Fibroblast of lung (primary cell): ENCODE results near the gene TENM3. TPM values are rescaled to one million over a fixed set of nuclear protein-coding genes. Genes with fewer than 3 reads are reported as not detected.

Experiments
- DNase-seq, 2 donors: peaks; one replicate each; pipeline versions ENCODE4 v3.0.0 to v3.0.0-alpha.2; 2010; ENCODE audit warnings: low read depth in 2 of 2
- H2AFZ ChIP-seq: 2 replicates; pipeline ENCODE4 v1.5.1; 2012; ENCODE audit warnings: low read length, control low read depth, inconsistent platforms
- H3K27ac ChIP-seq: 2 replicates; pipeline ENCODE4 v1.5.1; 2011; ENCODE audit warnings: low read length, control low read depth; ENCODE audit not compliant: insufficient read depth
- H3K27me3 ChIP-seq: 2 replicates; pipeline ENCODE4 v1.5.1; 2011; ENCODE audit warnings: mild to moderate bottlenecking, low read length; ENCODE audit not compliant: control insufficient read depth, insufficient read depth
- H3K36me3 ChIP-seq: 2 replicates; pipeline ENCODE4 v1.5.1; 2011; ENCODE audit warnings: low read length; ENCODE audit not compliant: control insufficient read depth, insufficient read depth
- H3K4me1 ChIP-seq: 2 replicates; pipeline ENCODE4 v1.5.1; 2011; ENCODE audit warnings: low read length; ENCODE audit not compliant: control insufficient read depth, insufficient read depth; ENCODE audit errors: extremely low read depth
- H3K4me2 ChIP-seq: 2 replicates; pipeline ENCODE4 v1.5.1; 2011; ENCODE audit warnings: low read length, control low read depth; ENCODE audit not compliant: insufficient read depth; ENCODE audit errors: extremely low read depth
- H3K4me3 ChIP-seq, 4 experiments: fragments of 200-600 bp in 1 of 4; sonication (generic) in 1 of 4; replicated peaks in 1 of 4; 2 replicates each; pipeline ENCODE4 v1.5.1; 2011 to 2016; ENCODE audit warnings: low read length in 4 of 4, low read depth in 3 of 4, mild to moderate bottlenecking in 3 of 4, control low read depth in 2 of 4, inconsistent platforms in 1 of 4, mixed read lengths in 1 of 4; ENCODE audit not compliant: insufficient read depth in 1 of 4; ENCODE audit errors: control extremely low read depth in 1 of 4
- H3K79me2 ChIP-seq: 2 replicates; pipeline ENCODE4 v1.5.1; 2012; ENCODE audit warnings: mild to moderate bottlenecking, low read length, inconsistent platforms; ENCODE audit not compliant: control insufficient read depth, insufficient read depth
- H3K9ac ChIP-seq: 2 replicates; pipeline ENCODE4 v1.5.1; 2011; ENCODE audit warnings: mild to moderate bottlenecking, low read length, control low read depth; ENCODE audit not compliant: insufficient read depth
- H3K9me3 ChIP-seq: 2 replicates; pipeline ENCODE4 v1.5.1; 2012; ENCODE audit warnings: low read depth, low read length; ENCODE audit not compliant: control insufficient read depth, insufficient read depth
- H4K20me1 ChIP-seq: 2 replicates; pipeline ENCODE4 v1.5.1; 2011; ENCODE audit warnings: low read length; ENCODE audit not compliant: control insufficient read depth, insufficient read depth; ENCODE audit errors: extremely low read depth
- EZH2 ChIP-seq: IDR thresholded peaks from 2 replicates; pipeline ENCODE4 v1.5.1; 2012; ENCODE audit warnings: low read length, control low read depth, mild to moderate bottlenecking; ENCODE audit errors: missing control alignments
- polyA plus RNA-seq, 2 donors: library from polyadenylated mRNA; depleted of rRNA in 1 of 2; stranded (reverse) in 1 of 2; unstranded in 1 of 2; fragments of >200 nt; gene quantifications; 2 replicates each; pipeline ENCODE4 v1.2.1, GENCODE V29; 2011 to 2012; ENCODE audit warnings: missing spikeins in 1 of 2
- total RNA-seq: library from RNA; depleted of rRNA; stranded (reverse); fragments of >200 nt; gene quantifications from 2 replicates; pipeline ENCODE4 v1.2.1, GENCODE V29; 2014
- TF ChIP-seq, protein P1 (sequence below), 2 donors: IDR thresholded peaks in 1 of 2; conservative IDR thresholded peaks in 1 of 2; 1 replicate in 1 of 2; 2 replicates in 1 of 2; pipeline ENCODE4 v1.5.1; 2011 to 2012; ENCODE audit warnings: low read length in 2 of 2, control low read depth in 1 of 2, inconsistent platforms in 1 of 2, low read depth in 1 of 2, mild to moderate bottlenecking in 1 of 2

TENM3 gene
- total and polyA plus RNA-seq, 2 donors (not counting 1 experiment from before 2014, with no cell fraction given) = 2.7 to 3.6 TPM

DNA sequence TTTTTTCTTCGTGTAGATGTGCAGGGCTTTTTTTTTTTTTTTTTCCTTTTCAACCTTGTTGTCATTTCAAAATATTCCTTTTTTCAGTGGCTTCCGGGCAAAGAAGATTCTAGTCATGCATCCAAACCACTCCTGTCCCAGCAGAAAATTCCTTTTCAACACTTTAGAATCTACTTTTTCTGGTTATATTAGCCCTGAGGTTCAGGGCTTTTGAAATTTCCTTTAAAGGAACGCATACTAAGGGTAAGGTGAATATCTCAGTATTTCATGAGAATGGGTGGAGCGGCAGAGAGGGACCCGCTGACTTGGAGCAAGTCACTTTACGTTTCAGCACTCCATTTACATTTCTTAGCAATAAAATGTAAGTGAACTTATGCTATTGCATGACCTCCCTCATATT is 15.6 kb upstream of the TENM3 start:
- H3K79me2 ChIP-seq = no peaks in the 10 kb centered on the region
- H3K9me3 ChIP-seq = no peaks in the 10 kb centered on the region
- H3K4me2 ChIP-seq = no peak overlapping the region
- no peak overlapping the region for H3K4me3 ChIP-seq
- H3K27me3 ChIP-seq = no peaks in the 10 kb centered on the region
- no peaks in the 10 kb centered on the region for H4K20me1 ChIP-seq
- H3K9ac ChIP-seq = no peak overlapping the region
- H2AFZ ChIP-seq = no peak overlapping the region
- no peak for DNase-seq
- TF ChIP-seq, protein P1, sequence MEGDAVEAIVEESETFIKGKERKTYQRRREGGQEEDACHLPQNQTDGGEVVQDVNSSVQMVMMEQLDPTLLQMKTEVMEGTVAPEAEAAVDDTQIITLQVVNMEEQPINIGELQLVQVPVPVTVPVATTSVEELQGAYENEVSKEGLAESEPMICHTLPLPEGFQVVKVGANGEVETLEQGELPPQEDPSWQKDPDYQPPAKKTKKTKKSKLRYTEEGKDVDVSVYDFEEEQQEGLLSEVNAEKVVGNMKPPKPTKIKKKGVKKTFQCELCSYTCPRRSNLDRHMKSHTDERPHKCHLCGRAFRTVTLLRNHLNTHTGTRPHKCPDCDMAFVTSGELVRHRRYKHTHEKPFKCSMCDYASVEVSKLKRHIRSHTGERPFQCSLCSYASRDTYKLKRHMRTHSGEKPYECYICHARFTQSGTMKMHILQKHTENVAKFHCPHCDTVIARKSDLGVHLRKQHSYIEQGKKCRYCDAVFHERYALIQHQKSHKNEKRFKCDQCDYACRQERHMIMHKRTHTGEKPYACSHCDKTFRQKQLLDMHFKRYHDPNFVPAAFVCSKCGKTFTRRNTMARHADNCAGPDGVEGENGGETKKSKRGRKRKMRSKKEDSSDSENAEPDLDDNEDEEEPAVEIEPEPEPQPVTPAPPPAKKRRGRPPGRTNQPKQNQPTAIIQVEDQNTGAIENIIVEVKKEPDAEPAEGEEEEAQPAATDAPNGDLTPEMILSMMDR (conservative IDR thresholded peaks at IDR 0.05 in 1 of 2, IDR thresholded peaks at IDR 0.05 in 1 of 2; ENCODE audit: low read depth in 1 of 2, low read length in 2 of 2) = no peak
- no peak for TF ChIP-seq EZH2
- no peak overlapping the region for H3K27ac ChIP-seq
- no peaks in the 10 kb centered on the region for H3K36me3 ChIP-seq
- H3K4me1 ChIP-seq = no peaks in the 10 kb centered on the region

DNA sequence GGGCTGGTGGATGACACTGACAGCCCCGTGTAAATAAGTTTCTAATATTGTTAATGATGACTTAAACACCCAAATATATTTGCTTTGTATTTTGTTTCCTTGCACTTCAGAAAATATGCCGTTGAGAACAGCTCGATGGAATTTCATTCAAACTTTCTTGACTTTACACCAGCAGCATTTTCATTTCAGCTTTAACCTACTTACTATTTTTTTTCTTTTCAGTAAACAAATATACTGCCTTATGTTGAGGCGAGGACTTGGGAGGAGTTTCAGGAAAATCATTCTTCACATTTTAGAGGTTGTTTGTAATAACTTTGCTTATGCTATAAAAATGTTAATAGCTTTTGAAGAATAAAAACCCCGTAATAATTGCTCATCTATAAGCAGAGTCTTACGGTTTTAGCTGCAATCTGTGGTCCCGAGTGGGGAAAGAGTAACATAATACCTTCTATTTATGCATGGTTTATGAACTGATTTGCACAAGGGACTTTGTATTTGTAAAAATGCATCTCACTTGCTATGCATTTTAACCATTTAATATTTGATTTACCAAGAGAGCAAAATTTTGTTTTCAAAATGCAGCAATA is 14.1 kb upstream of the TENM3 start:
- H3K36me3 ChIP-seq = no peaks in the 10 kb centered on the region

DNA sequence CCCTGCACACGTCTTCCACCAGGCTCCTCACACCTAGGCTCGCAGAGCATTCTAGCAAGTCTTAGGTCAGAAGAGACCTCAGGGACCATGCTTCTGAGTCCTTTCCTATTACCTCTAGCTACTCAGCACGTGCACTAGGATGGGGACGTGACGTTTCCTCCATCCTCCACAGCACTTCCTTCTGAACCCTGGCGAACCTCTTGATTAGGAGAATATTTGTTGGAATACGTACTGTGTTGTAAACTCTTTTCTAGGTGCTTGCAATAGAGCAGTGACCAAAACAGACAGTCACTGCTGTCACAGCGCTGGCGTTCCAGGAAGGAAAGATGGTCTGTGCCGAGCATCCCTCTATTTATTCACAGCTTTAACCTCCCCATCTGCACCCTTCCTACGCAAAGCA is 12.9 kb upstream of the TENM3 start:
- Histone ChIP-seq H3K4me2 (no peak overlapping the region), H4K20me1 (no peaks in the 10 kb centered on the region), H3K27ac (no peak overlapping the region), H3K9ac (no peak overlapping the region), H3K36me3 (no peaks in the 10 kb centered on the region), H3K79me2 (no peaks in the 10 kb centered on the region), H3K9me3 (no peaks in the 10 kb centered on the region), H2AFZ (no peak overlapping the region), H3K27me3 (no peaks in the 10 kb centered on the region), H3K4me1 (no peaks in the 10 kb centered on the region), H3K4me3 (no peak overlapping the region)
- TF ChIP-seq EZH2 = no peak
- TF ChIP-seq, protein P1 (conservative IDR thresholded peaks at IDR 0.05 in 1 of 2, IDR thresholded peaks at IDR 0.05 in 1 of 2; ENCODE audit: low read depth in 1 of 2, low read length in 2 of 2) = no peak
- DNase-seq = no peak

More for the DNA sequence above, 14.1 kb upstream of the TENM3 start:
- Histone ChIP-seq H3K27ac (no peak overlapping the region), H4K20me1 (no peaks in the 10 kb centered on the region), H3K4me2 (no peak overlapping the region), H2AFZ (no peak overlapping the region), H3K9ac (no peak overlapping the region), H3K27me3 (no peaks in the 10 kb centered on the region), H3K4me3 (no peak overlapping the region), H3K79me2 (no peaks in the 10 kb centered on the region), H3K4me1 (no peaks in the 10 kb centered on the region), H3K9me3 (no peaks in the 10 kb centered on the region)
- TF ChIP-seq, protein P1 (conservative IDR thresholded peaks at IDR 0.05 in 1 of 2, IDR thresholded peaks at IDR 0.05 in 1 of 2; ENCODE audit: low read depth in 1 of 2, low read length in 2 of 2) = no peak
- no peak for TF ChIP-seq EZH2
- peak; percentile 20 to 30 for DNase-seq
